Measurements from ENCODE around the gene LRRC71.

The LRRC71 gene

GRCh38 chr1:156901966-156902915 lies 18.2 kb upstream of the LRRC71 start:
- no peak for DNase-seq
- no peak for TF ChIP-seq CTCF (IDR thresholded peaks at IDR 0.05; ENCODE audit: low read depth, low read length)
- Histone ChIP-seq H3K4me3 (ENCODE audit: low read depth, low read length) (no peak overlapping the region), H3K36me3 (no peaks in the 10 kb centered on the region), H3K4me1 (peaks cover 23% of the 10 kb centered on the region), H3K27me3 (no peaks in the 10 kb centered on the region), H3K9me3 (no peaks in the 10 kb centered on the region; the same call in 1 of the 2 replicates)

GRCh38 chr1:156903328-156904091 lies 16.9 kb upstream of the LRRC71 start:
- Histone ChIP-seq H3K9me3 (no peaks in the 10 kb centered on the region; the same call in 1 of the 2 replicates), H3K4me3 (ENCODE audit: low read depth, low read length) (no peak overlapping the region), H3K27me3 (no peaks in the 10 kb centered on the region), H3K36me3 (no peaks in the 10 kb centered on the region), H3K4me1 (peaks cover 10% of the 10 kb centered on the region)
- TF ChIP-seq CTCF (IDR thresholded peaks at IDR 0.05; ENCODE audit: low read depth, low read length), result no peak
- no peak for DNase-seq

- no peak overlapping the region for H3K4me3 ChIP-seq (ENCODE audit: low read depth, low read length)
- no peaks in the 10 kb centered on the region for H3K27me3 ChIP-seq
- no peaks in the 10 kb centered on the region; the same call in 1 of the 2 replicates for H3K9me3 ChIP-seq
- no peak for DNase-seq
- no peak for TF ChIP-seq CTCF (IDR thresholded peaks at IDR 0.05; ENCODE audit: low read depth, low read length)
- H3K4me1 ChIP-seq, result peaks cover 5% of the 10 kb centered on the region
- no peaks in the 10 kb centered on the region for H3K36me3 ChIP-seq
Measured at GRCh38 chr1:156904187-156904959, 16.1 kb upstream of the LRRC71 start.

GRCh38 chr1:156905176-156905575 lies 15.3 kb upstream of the LRRC71 start:
- no peak for DNase-seq
- no peaks in the 10 kb centered on the region for H3K4me1 ChIP-seq
- H3K9me3 ChIP-seq, result no peaks in the 10 kb centered on the region; the same call in 1 of the 2 replicates

GRCh38 chr1:156905651-156906050 lies 14.8 kb upstream of the LRRC71 start:
- H3K4me1 ChIP-seq, result peaks cover 4% of the 10 kb centered on the region; the same call in 1 of the 2 replicates
- H3K27me3 ChIP-seq, result no peaks in the 10 kb centered on the region
- no peaks in the 10 kb centered on the region; the same call in 1 of the 2 replicates for H3K9me3 ChIP-seq
- H3K36me3 ChIP-seq, result no peaks in the 10 kb centered on the region
- TF ChIP-seq CTCF (IDR thresholded peaks at IDR 0.05; ENCODE audit: low read depth, low read length), result no peak
- H3K4me3 ChIP-seq (ENCODE audit: low read depth, low read length), result no peak overlapping the region
- no peak for DNase-seq

More at GRCh38 chr1:156905176-156905575, 15.3 kb upstream of the LRRC71 start:
- H3K4me3 ChIP-seq (ENCODE audit: low read depth, low read length), result no peak overlapping the region
- H3K27me3 ChIP-seq, result no peaks in the 10 kb centered on the region
- H3K36me3 ChIP-seq, result no peaks in the 10 kb centered on the region
- TF ChIP-seq CTCF (IDR thresholded peaks at IDR 0.05; ENCODE audit: low read depth, low read length), result no peak
